ENCODE data around the gene FNDC5.

The FNDC5 gene

GRCh38 chr1:32863881-32864245, 6.8 kb downstream of the FNDC5 start:
- DNase-seq = no peak

- no peak for DNase-seq
Observed at GRCh38 chr1:32863218-32863880, 7.4 kb downstream of the FNDC5 start.

GRCh38 chr1:32861904-32862695, 8.6 kb downstream of the FNDC5 start:
- DNase-seq = no peak

- DNase-seq = no peak
Observed at GRCh38 chr1:32860566-32860965, 10.1 kb downstream of the FNDC5 start.

GRCh38 chr1:32859915-32860314, 10.8 kb downstream of the FNDC5 start:
- DNase-seq = no peak

- DNase-seq = no peak
Observed at GRCh38 chr1:32858791-32859190, 11.9 kb downstream of the FNDC5 start.

- DNase-seq = no peak
Observed at GRCh38 chr1:32858136-32858535, 12.6 kb downstream of the FNDC5 start.

- DNase-seq = no peak
Observed at GRCh38 chr1:32855861-32856617, 14.7 kb downstream of the FNDC5 start.

GRCh38 chr1:32848354-32849063, 22.2 kb downstream of the FNDC5 start:
- DNase-seq = no peak

GRCh38 chr1:32831878-32832277, 38.8 kb downstream of the FNDC5 start:
- DNase-seq = no peak

GRCh38 chr1:32830092-32830852, 40.4 kb downstream of the FNDC5 start:
- DNase-seq = no peak

GRCh38 chr1:32828341-32828740, 42.4 kb downstream of the FNDC5 start:
- no peak for DNase-seq

GRCh38 chr1:32825181-32825580, 45.5 kb downstream of the FNDC5 start:
- no peak for DNase-seq

- DNase-seq = no peak
Observed at GRCh38 chr1:32818804-32819541, 51.7 kb downstream of the FNDC5 start.

- peak; percentile 15 for DNase-seq
Observed at GRCh38 chr1:32817815-32818786, 52.6 kb downstream of the FNDC5 start.

GRCh38 chr1:32817159-32817814, 53.4 kb downstream of the FNDC5 start, which contains the start of the genes S100PBP and YARS1:
S100PBP (plus strand) TSS chr1:32817653; CDS start chr1:32826100, 8,447 bp downstream.
YARS1 (minus strand) TSS chr1:32817358; CDS start chr1:32817244, 114 bp downstream.
- DNase-seq = peak; percentile 100

GRCh38 chr1:32816676-32817158, 54.0 kb downstream of the FNDC5 start:
- DNase-seq = no peak

- no peak for DNase-seq
Observed at GRCh38 chr1:32813941-32814739, 56.6 kb downstream of the FNDC5 start.
